Ovary (tissue), 9 donors: ENCODE results near the gene SLC23A2. TPM values are rescaled to one million over a fixed set of nuclear protein-coding genes. Genes with fewer than 3 reads are reported as not detected.

ENCODE experiments used
- DNase-seq, 5 donors: peaks; one replicate each; pipeline ENCODE4 v3.0.0-alpha.2; 2019 to 2020
- H3K27ac ChIP-seq, 2 donors: fragments of 200-600 bp; one replicate each; pipeline versions ENCODE4 v1.5.1 to v1.8.0; 2019 to 2022
- H3K27me3 ChIP-seq: fragments of 200-600 bp; one replicate; pipeline ENCODE4 v1.8.0; 2022
- H3K36me3 ChIP-seq: fragments of 200-600 bp; sonication (generic); one replicate; pipeline ENCODE4 v1.5.1; 2019
- H3K4me1 ChIP-seq: one replicate; pipeline ENCODE4 v1.8.1; 2013; ENCODE audit warnings: mild to moderate bottlenecking, moderate library complexity; ENCODE audit not compliant: insufficient read depth
- H3K4me3 ChIP-seq: fragments of 200-600 bp; sonication (generic); one replicate; pipeline ENCODE4 v1.5.1; 2017
- H3K9me3 ChIP-seq, 2 donors: fragments of 200-600 bp in 1 of 2; sonication (generic) in 1 of 2; one replicate each; pipeline versions ENCODE4 v1.5.1 to v1.8.1; 2013 to 2019; ENCODE audit warnings: mild to moderate bottlenecking in 1 of 2, moderate library complexity in 1 of 2
- EP300 ChIP-seq: sonication (generic); formaldehyde crosslinking; IDR thresholded peaks from one replicate; pipeline ENCODE4 v1.6.1; 2017; ENCODE audit warnings: antibody characterized with exemption
- POLR2A ChIP-seq: fragments of 450-650 bp; IDR thresholded peaks from one replicate; pipeline ENCODE4 v1.6.1; 2017; ENCODE audit warnings: antibody characterized with exemption, mild to moderate bottlenecking, moderate library complexity
- WGBS, 3 donors: extraction: QIAGEN DNeasy Blood & Tissue Kit in 1 of 3; methylation state at CpG; one replicate each; pipeline versions ENCODE4 v1.1.5 to v1.1.7; 2013 to 2017; 5-methylcytosine and 5-hydroxymethylcytosine counted together
- intact Hi-C, 4 donors: fragments of 100-400 bp; cut with DNase I; formaldehyde crosslinking; loops; one replicate each; pipeline versions ENCODE4 v1.11.0 to v1.15.1; 2022 to 2023
- polyA plus RNA-seq, 2 donors: library from polyadenylated mRNA; stranded (reverse); fragments of 200-250 nt in 1 of 2; fragments of 350-450 nt in 1 of 2; fragmentation: Illumina TruSeq in 1 of 2; extraction: RNeasy Lipid Tissue Mini Kit (QIAGEN cat#74804) in 1 of 2; gene quantifications; one replicate each; pipeline ENCODE4 v1.2.3, GENCODE V29; 2013 to 2014
- total RNA-seq, 7 donors: library from RNA; depleted of rRNA in 2 of 7; stranded (reverse); fragments of >200 nt in 2 of 7; fragmentation: NEBNext Ultra II Directional in 3 of 7; extraction: Animal tissue kit (Norgen Biotek cat#: 25700) in 3 of 7; gene quantifications; one replicate each; pipeline versions ENCODE4 v1.1.0 to v1.2.4, GENCODE V29; 2016 to 2023
- TF ChIP-seq, protein P1 (sequence below), 3 donors: fragments of 450-650 bp in 2 of 3; fragments of 200-600 bp in 1 of 3; IDR thresholded peaks; one replicate each; pipeline versions ENCODE4 v1.5.1 to v1.8.0; 2016 to 2022; ENCODE audit warnings: antibody characterized with exemption in 3 of 3, mild to moderate bottlenecking in 1 of 3
- donor health status: DM: no; HTN: no; CAD: no; lungs with moderate emphysema.
- donor health status: DM: no; HTN: no; CAD: no.
- donor health status: Bipolar disorder and iron deficiency.
- donor health status: DM: yes; HTN: yes; CAD: no.
- donor health status: DM: no; HTN: no; CAD: no.
- donor health status: DM: yes; HTN: yes; CAD: no.

SLC23A2 gene
- total and polyA plus RNA-seq, 9 donors, result 28.7 to 95.6 (median 61.0) TPM

DNA sequence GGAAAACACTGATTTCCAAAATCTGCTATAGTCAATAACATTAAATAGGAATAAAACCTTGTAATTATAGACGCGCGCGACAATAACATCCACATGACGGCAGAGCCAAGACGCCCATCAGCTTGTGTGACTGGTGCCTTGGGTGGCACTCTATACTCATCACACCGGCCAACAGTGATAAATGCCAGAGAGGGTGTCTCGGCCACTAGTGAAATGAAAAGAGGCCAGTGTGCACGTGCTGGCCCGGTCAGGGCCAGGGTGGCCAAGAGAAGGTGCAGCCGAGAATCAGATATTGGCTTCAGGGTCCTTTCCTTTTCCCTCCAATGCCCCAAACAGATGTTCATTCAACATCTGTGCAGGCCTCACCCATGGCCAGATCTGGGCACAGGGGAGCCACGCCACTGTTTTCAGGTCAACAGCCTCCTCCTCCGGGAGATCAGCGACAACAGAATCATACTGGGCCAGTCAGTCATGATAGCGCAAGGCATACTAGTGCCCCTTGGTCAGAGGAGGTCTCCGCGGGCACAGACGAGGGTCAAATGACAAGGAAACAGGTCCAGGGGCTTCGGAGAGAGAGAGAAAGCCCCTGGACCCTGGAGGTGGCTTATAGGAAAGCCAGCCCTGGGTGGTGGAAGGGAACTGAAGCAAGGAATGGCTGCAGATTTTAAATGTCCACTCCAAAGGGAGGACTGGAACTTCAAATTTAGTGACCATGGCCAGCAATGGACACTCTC, 145.1 kb downstream of the SLC23A2 start:
- H3K9me3 ChIP-seq, result no peaks in the 10 kb centered on the region
- 94 to 97% (median 96%) methylated on average over 19 of the region's 19 CpGs for WGBS, 3 donors
- H3K27ac ChIP-seq, result no peak overlapping the region
- no peak overlapping the region for H3K4me3 ChIP-seq
- no peaks in the 10 kb centered on the region for H3K36me3 ChIP-seq
- H3K27me3 ChIP-seq, result no peaks in the 10 kb centered on the region
- no peaks in the 10 kb centered on the region for H3K4me1 ChIP-seq
- TF ChIP-seq EP300 (no peak), POLR2A (no peak)
- TF ChIP-seq, protein P1, sequence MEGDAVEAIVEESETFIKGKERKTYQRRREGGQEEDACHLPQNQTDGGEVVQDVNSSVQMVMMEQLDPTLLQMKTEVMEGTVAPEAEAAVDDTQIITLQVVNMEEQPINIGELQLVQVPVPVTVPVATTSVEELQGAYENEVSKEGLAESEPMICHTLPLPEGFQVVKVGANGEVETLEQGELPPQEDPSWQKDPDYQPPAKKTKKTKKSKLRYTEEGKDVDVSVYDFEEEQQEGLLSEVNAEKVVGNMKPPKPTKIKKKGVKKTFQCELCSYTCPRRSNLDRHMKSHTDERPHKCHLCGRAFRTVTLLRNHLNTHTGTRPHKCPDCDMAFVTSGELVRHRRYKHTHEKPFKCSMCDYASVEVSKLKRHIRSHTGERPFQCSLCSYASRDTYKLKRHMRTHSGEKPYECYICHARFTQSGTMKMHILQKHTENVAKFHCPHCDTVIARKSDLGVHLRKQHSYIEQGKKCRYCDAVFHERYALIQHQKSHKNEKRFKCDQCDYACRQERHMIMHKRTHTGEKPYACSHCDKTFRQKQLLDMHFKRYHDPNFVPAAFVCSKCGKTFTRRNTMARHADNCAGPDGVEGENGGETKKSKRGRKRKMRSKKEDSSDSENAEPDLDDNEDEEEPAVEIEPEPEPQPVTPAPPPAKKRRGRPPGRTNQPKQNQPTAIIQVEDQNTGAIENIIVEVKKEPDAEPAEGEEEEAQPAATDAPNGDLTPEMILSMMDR (IDR thresholded peaks at IDR 0.05), result no peak
- intact Hi-C loops, result no loop called here
- DNase-seq, result no peak

GRCh38 chr20:4855555-4855954, 145.8 kb downstream of the SLC23A2 start:
- no peak for DNase-seq

GRCh38 chr20:4855097-4855496, 146.2 kb downstream of the SLC23A2 start:
- Histone ChIP-seq H3K27me3 (no peaks in the 10 kb centered on the region), H3K36me3 (no peaks in the 10 kb centered on the region), H3K9me3 (no peaks in the 10 kb centered on the region), H3K4me3 (no peak overlapping the region), H3K4me1 (no peaks in the 10 kb centered on the region), H3K27ac (no peak overlapping the region)
- 85 to 90% (median 87%) methylated on average over 12 of the region's 12 CpGs for whole genome bisulfite sequencing, 3 donors
- no peak for DNase-seq
- intact Hi-C loops, result no loop called here
- TF ChIP-seq, protein P1 (IDR thresholded peaks at IDR 0.05), result no peak
- TF ChIP-seq EP300 (no peak), POLR2A (no peak)

More at GRCh38 chr20:4855555-4855954, 145.8 kb downstream of the SLC23A2 start:
- Histone ChIP-seq H3K27ac (no peak overlapping the region), H3K9me3 (no peaks in the 10 kb centered on the region), H3K27me3 (no peaks in the 10 kb centered on the region), H3K36me3 (no peaks in the 10 kb centered on the region), H3K4me3 (no peak overlapping the region), H3K4me1 (no peaks in the 10 kb centered on the region)
- no peak for TF ChIP-seq POLR2A
- TF ChIP-seq, protein P1 (IDR thresholded peaks at IDR 0.05), result no peak
- no peak for TF ChIP-seq EP300
- WGBS, 3 donors, result 81 to 88% (median 86%) methylated on average over 14 of the region's 14 CpGs
- intact Hi-C loops, result no loop called here

DNA sequence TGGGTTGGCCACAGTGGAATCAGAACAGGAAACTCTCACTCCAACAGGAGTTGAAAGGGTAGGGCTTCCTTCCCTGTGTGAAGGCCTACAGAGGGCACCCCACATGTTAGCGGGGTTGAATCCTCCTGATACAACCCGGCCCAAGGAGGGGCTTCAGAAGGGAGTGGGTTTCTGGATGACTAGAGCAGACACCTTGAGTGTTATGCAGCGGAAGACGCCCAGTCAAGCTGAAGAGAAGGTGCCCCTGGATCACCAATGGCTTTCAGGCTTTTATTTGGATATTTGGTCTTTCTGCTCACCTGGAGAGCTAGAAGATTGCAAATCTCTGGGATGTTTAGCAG, 146.8 kb downstream of the SLC23A2 start:
- intact Hi-C loops, result no loop called here
- Histone ChIP-seq H3K9me3 (no peaks in the 10 kb centered on the region), H3K36me3 (no peaks in the 10 kb centered on the region), H3K27me3 (no peaks in the 10 kb centered on the region), H3K4me1 (no peaks in the 10 kb centered on the region), H3K27ac (no peak overlapping the region), H3K4me3 (no peak overlapping the region)
- TF ChIP-seq POLR2A (no peak), EP300 (no peak)
- TF ChIP-seq, protein P1 (IDR thresholded peaks at IDR 0.05), result no peak
- WGBS, 3 donors, result 81 to 97% (median 95%) methylated on average over 4 of the region's 4 CpGs
- no peak for DNase-seq
